GM20431 (cell line): ENCODE data around the gene MYRF.

Experiments used
- in situ Hi-C: fragments of 300-500 bp; cut with MseI, MboI; formaldehyde crosslinking; loops from one replicate; pipeline ENCODE4 v1.15.0; 2020; ENCODE audit warnings: low sequenced_read_pairs; ENCODE audit not compliant: unreplicated experiment

MYRF gene

DNA sequence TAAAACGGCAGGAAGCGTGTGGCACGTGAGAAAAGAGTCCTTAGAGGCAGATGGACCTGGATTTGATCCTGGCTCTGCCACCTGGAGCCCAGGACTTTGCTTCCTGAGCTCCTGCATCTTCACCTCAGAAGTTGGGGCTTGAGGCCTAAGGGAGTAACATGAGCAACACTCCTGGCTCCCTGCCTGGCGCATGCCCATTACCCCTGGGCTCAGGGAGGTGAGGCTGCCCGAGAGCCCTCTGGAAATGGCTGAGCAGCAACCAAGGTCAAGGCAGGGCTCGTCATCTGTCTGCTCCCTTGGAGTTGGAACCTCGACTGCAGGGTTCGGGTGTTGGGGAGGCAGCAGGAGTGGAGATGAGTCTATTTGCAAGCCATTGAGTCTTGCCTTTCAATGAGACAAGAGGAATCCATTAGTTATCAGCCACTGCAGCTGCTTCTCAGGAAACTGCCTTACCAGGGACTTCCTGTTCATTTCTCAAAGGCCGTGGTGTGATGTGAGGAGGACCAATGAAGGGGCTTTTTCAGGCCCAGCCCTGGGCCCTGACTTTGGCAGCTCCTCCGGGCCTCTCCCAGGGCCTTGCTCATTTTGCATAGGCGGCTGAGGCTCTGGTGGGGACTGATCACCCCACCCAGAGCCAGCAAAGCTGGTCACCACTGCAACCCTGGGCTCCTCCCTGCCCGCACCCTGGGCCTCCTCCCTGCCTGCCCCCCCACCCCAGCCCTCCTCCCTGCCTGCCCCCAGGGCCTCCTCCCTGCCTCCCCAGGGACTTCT, 82.0 kb downstream of the MYRF start:
- in situ Hi-C loops = no loop called here

DNA sequence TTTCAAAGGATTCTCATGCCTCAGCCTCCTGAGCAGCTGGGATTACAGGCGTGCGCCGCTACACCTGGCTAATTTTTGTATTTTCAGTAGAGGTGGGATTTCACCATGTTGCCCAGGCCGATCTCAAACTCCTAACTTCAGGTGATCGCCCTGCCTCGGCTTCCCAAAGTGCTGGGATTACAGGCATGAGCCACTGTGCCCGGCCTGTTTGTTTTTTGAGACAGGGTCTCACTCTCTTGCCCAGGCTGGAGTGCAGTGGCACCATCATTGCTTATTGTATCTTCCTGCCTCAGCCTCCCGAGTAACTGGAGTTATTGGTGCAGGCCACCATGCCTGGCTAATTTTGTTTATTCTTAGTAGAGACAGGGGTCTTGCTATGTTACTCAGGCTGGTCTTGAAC, 83.8 kb downstream of the MYRF start:
- in situ Hi-C loops = no loop called here

DNA sequence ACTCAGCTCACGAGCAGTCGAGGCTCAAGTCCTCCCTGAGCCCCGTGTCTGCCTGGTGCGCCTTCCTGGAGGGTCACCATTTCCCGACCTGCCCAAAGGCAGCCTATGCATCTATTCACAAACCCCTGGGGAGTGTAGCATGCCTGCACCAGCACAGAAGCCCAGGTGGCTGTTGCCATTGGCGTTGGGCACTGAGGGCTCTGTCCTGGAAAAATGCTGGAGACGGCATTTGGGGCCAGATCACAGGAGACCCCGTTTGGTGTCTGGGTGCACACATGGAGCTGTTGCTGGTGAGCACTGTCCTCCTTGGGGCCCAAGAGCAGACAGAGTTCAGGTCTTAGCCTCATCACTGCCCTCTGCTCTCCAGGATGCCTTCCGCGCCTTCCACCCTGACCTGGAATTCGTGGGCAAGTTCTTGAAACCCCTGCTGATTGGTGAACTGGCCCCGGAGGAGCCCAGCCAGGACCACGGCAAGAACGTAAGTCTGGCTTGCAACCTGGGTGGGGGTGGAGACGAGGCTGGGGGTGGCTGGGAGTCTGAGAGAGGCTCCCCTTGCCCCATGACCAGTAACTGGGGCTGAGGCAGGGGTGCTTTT, 85.1 kb downstream of the MYRF start:
- in situ Hi-C loops = no loop called here
